Adrenal gland (tissue), 12 donors: ENCODE measurements around the gene PCSK4. TPM values are rescaled to one million over a fixed set of nuclear protein-coding genes. Genes with fewer than 3 reads are reported as not detected.

ENCODE experiments used
- DNase-seq, 7 donors: peaks; one replicate each; pipeline ENCODE4 v3.0.0-alpha.2; 2019 to 2020
- H3K27ac ChIP-seq, 5 donors: fragments of 200-600 bp; sonication (generic) in 4 of 5; 1 replicate in 3 of 5; 2 replicates in 2 of 5; pipeline versions ENCODE4 v1.5.1 to v1.8.0; 2016 to 2020; ENCODE audit warnings: mild to moderate bottlenecking in 1 of 5
- H3K27me3 ChIP-seq: fragments of 200-600 bp; 2 replicates; pipeline ENCODE4 v1.8.0; 2021
- H3K36me3 ChIP-seq, 2 donors: fragments of 200-600 bp; replicated peaks in 1 of 2; 1 replicate in 1 of 2; 2 replicates in 1 of 2; pipeline versions ENCODE4 v1.5.1 to v1.8.0; 2018 to 2022
- H3K4me1 ChIP-seq, 2 donors: fragments of 200-600 bp; replicated peaks in 1 of 2; 1 replicate in 1 of 2; 2 replicates in 1 of 2; pipeline versions ENCODE4 v1.5.1 to v1.8.0; 2018 to 2021
- H3K4me3 ChIP-seq, 4 donors: fragments of 200-600 bp; sonication (generic) in 3 of 4; one replicate each; pipeline ENCODE4 v1.5.1; 2016 to 2018
- H3K9me3 ChIP-seq, 3 donors: fragments of 200-600 bp; sonication (generic) in 1 of 3; replicated peaks in 1 of 3; 1 replicate in 2 of 3; 2 replicates in 1 of 3; pipeline versions ENCODE4 v1.5.1 to v1.8.0; 2016 to 2021
- CTCF ChIP-seq, 6 experiments: fragments of 450-650 bp in 4 of 6; fragments of 200-600 bp in 2 of 6; sonication (generic) in 1 of 6; IDR thresholded peaks; 1 replicate in 5 of 6; 2 replicates in 1 of 6; pipeline versions ENCODE4 v1.5.1 to v1.8.0; 2016 to 2021; ENCODE audit warnings: antibody characterized with exemption in 6 of 6, mild to moderate bottlenecking in 2 of 6, moderate library complexity in 1 of 6
- POLR2A ChIP-seq, 2 donors: fragments of 450-650 bp; IDR thresholded peaks; one replicate each; pipeline ENCODE4 v1.6.1; 2017; ENCODE audit warnings: antibody characterized with exemption in 2 of 2, mild to moderate bottlenecking in 2 of 2, moderate library complexity in 1 of 2
- WGBS, 4 donors: extraction: QIAGEN DNeasy Blood & Tissue Kit in 2 of 4; methylation state at CpG; one replicate each; pipeline versions ENCODE4 v1.1.5 to v1.1.7; 2013 to 2017; 5-methylcytosine and 5-hydroxymethylcytosine counted together
- intact Hi-C, 2 donors: fragments of 100-400 bp; cut with DNase I; formaldehyde crosslinking; loops; one replicate each; pipeline versions ENCODE4 v1.14.1 to v1.15.0; 2022 to 2023
- polyA plus RNA-seq, 3 donors: library from polyadenylated mRNA; stranded (reverse); fragments of 200-250 nt in 2 of 3; fragments of 350-450 nt in 1 of 3; fragmentation: Illumina TruSeq in 1 of 3; extraction: RNeasy Lipid Tissue Mini Kit (QIAGEN cat#74804) in 1 of 3; gene quantifications; one replicate each; pipeline ENCODE4 v1.2.3, GENCODE V29; 2013 to 2014
- total RNA-seq, 9 donors: library from RNA; depleted of rRNA in 4 of 9; stranded (reverse); fragments of >200 nt in 4 of 9; fragments of 120-200 nt in 1 of 9; fragmentation: NEBNext Ultra II Directional in 1 of 9; extraction: Animal tissue kit (Norgen Biotek cat#: 25700) in 1 of 9; gene quantifications; one replicate each; pipeline versions ENCODE4 v1.1.0 to v1.2.4, GENCODE V29; 2013 to 2023
- donor health status: healthy with polysubstance abuse.
- donor health status: Bipolar disorder and iron deficiency.
- donor health status: DM: yes; HTN: yes; CAD: no.
- donor health status: DM: no; HTN: no; CAD: no.
- donor health status: DM: no; HTN: no; CAD: no.
- donor health status: DM: yes; HTN: yes; CAD: no.

Gene PCSK4
- total and polyA plus RNA-seq, 12 donors: 1.2 to 29.7 (median 4.8) TPM

- 0 to 2% (median 1%) methylated on average over 16 to 26 of the region's 26 CpGs for WGBS, 4 donors
- Histone ChIP-seq H3K36me3 (peaks cover 0 to 51% of the 10 kb centered on the region in 2 donors), H3K9me3 (no peaks in the 10 kb centered on the region), H3K27ac (peak overlapping the region in 3 of 5 donors; percentile 83 to 94 (median 94)), H3K4me1 (peaks cover 9 to 19% of the 10 kb centered on the region in 2 donors), H3K4me3 (peak overlapping the region in 3 of 4 donors; percentile 5 to 86 (median 81)), H3K27me3 (no peaks in the 10 kb centered on the region)
- no peak for DNase-seq
- intact Hi-C loops: loop anchor here in 1 of 2 donors (10.0 kb wide), 1 partner anchor 164 kb away; the partner anchor contains the start of gene FAM174C
- no peak for TF ChIP-seq CTCF (IDR thresholded peaks at IDR 0.05)
- TF ChIP-seq POLR2A (IDR thresholded peaks at IDR 0.05): no peak
Measured at GRCh38 chr19:1438933-1439354, 51.2 kb downstream of the PCSK4 start.

DNA sequence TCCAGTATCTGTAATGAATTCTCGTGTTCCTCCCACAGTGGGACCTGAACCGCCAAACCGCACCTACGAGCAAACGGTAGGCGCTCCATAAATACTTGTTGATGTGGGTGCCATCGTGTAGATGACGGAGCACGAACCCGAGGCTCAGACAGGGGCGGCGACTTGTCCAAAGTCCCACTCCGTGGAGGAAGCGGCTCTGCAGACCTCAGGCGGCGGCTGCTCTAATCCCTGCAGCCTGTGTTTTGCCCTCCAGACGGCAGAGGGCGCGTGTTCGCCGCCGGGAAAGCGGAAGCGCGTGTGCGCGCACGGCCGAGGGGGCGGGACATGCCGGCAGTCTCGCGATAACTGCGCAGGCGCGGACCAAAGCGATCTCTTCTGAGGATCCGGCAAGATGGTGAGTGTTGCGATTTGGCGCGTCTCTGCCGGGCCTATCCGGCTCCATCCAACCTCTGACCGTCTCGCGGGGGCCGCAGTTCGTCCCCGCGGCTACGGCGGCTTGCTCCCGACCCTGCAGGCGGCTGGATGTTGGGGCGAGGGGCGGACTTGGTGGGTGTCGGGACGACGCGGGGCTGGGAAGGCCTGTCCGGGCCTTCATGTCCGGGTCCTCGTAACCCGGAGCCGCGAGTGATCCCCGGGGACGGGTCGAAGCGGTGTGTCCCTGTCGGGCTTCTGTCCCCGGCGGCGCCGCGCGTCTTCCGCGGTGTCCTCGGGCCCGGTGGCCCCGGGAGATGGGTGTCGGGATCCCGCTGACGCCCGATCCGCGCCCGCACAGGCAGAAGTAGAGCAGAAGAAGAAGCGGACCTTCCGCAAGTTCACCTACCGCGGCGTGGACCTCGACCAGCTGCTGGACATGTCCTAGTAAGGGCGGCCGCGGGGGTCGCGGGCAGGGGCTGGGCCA is 51.9 kb downstream of the PCSK4 start, which contains the start of gene RPS15:
Gene RPS15 (plus strand): TSS at position 362 of the 898 bp plus-strand sequence. CDS start 30 bp downstream, at position 392.
- DNase-seq: peak; percentile 93 to 97 (median 95)
- peak within 1 kb of the TSS; percentile 5 to 95 (median 84) for H3K4me3 ChIP-seq
- peaks cover 9 to 19% of the 10 kb centered on the region in 2 donors for H3K4me1 ChIP-seq
- WGBS, 4 donors: 1 to 2% (median 2%) methylated on average over 36 to 100 of the region's 100 CpGs
- H3K36me3 ChIP-seq: peaks cover 0 to 58% of the 10 kb centered on the region in 2 donors
- TF ChIP-seq CTCF (IDR thresholded peaks at IDR 0.05) (peak; percentile 70 to 96 (median 89)), POLR2A (IDR thresholded peaks at IDR 0.05) (peak; percentile 89 to 93)
- H3K27ac ChIP-seq: peak within 1 kb of the TSS; percentile 64 to 94 (median 83)
- H3K9me3 ChIP-seq: no peaks in the 10 kb centered on the region
- intact Hi-C loops: loop anchor here in 1 of 2 donors (10.0 kb wide), 1 partner anchor 163 kb away; the partner anchor contains the start of gene FAM174C
- H3K27me3 ChIP-seq: no peaks in the 10 kb centered on the region

- DNase-seq: no peak
- Histone ChIP-seq H3K4me3 (peak overlapping the region in 1 of 4 donors; percentile 81), H3K9me3 (no peaks in the 10 kb centered on the region), H3K4me1 (peaks cover 9 to 19% of the 10 kb centered on the region in 2 donors), H3K27me3 (no peaks in the 10 kb centered on the region), H3K36me3 (peaks cover 0 to 61% of the 10 kb centered on the region in 2 donors), H3K27ac (peak overlapping the region in 4 of 5 donors; percentile 2 to 94 (median 71))
- WGBS, 4 donors: 23 to 39% (median 32%) methylated on average over 8 of the region's 8 CpGs
- intact Hi-C loops: loop anchor here in 1 of 2 donors (10.0 kb wide), 1 partner anchor 163 kb away; the partner anchor contains the start of gene FAM174C
- no peak for TF ChIP-seq POLR2A (IDR thresholded peaks at IDR 0.05)
- no peak for TF ChIP-seq CTCF (IDR thresholded peaks at IDR 0.05)
Measured at GRCh38 chr19:1437609-1438008, 52.5 kb downstream of the PCSK4 start.

DNA sequence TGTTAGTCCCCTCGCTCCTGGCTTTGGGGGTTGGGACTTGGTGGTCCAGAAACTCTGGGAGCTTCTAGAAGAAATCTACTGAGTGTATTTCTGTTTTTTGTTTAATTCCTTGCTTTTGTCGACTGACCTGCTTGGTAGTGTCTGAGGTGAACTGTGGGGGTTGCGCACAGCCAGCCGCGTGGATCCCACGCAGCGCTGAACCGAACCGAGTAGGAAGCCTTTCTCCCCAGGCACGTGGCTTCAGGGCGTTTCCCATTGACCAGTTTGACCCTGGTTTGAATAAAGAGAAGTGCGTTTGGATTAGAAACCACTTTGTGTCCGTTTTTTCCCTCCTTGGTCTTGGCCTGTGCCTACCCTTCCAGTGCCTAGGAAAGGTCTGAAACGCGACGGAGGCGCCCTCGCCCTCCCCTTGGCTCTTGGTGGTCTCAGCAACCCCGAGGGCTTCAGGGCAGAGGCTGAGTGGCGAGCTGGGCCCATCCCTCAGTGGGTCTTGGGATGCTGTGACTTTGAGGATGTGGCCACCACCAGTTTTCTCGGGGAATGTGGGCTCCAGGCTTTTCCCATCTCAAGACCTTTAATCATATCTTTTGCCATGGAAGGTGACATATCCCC is 54.7 kb downstream of the PCSK4 start:
- H3K27ac ChIP-seq: no peak overlapping the region
- no peak overlapping the region for H3K4me3 ChIP-seq
- peaks cover 0 to 62% of the 10 kb centered on the region in 2 donors for H3K36me3 ChIP-seq
- no peaks in the 10 kb centered on the region for H3K27me3 ChIP-seq
- no peak for DNase-seq
- no peaks in the 10 kb centered on the region for H3K9me3 ChIP-seq
- intact Hi-C loops: loop anchor here in 1 of 2 donors (10.0 kb wide), 1 partner anchor 161 kb away; the partner anchor contains the start of gene FAM174C
- WGBS, 4 donors: 85 to 89% (median 88%) methylated on average over 17 to 21 of the region's 21 CpGs
- peaks cover 9 to 14% of the 10 kb centered on the region in 2 donors for H3K4me1 ChIP-seq
- TF ChIP-seq CTCF (IDR thresholded peaks at IDR 0.05) (no peak), POLR2A (IDR thresholded peaks at IDR 0.05) (no peak)
